GM12875 (cell line): ENCODE measurements around the gene IL10.
A peak's percentile ranks its signal among the peaks of the same experiment; 100 is the strongest.

Experiments
- H3K4me3 ChIP-seq: one replicate; pipeline ENCODE4 v1.5.1; 2011; ENCODE audit warnings: low read depth, low read length, control low read depth
- CTCF ChIP-seq: IDR thresholded peaks from 2 replicates; pipeline ENCODE4 v1.5.1; 2011; ENCODE audit warnings: low read depth, mild to moderate bottlenecking, control low read depth, inconsistent platforms, low read length, moderate library complexity, borderline replicate concordance; ENCODE audit not compliant: insufficient read depth

The IL10 gene

GRCh38 chr1:206772243-206772937, at the start of gene IL10:
IL10 (minus strand) TSS chr1:206772494; CDS start chr1:206772435, 59 bp downstream.
- peak within 1 kb of the TSS; percentile 75 for H3K4me3 ChIP-seq
- TF ChIP-seq CTCF = no peak

GRCh38 chr1:206821493-206821892, 49.2 kb upstream of the IL10 start:
- TF ChIP-seq CTCF = no peak
- no peak overlapping the region for H3K4me3 ChIP-seq

- H3K4me3 ChIP-seq = no peak overlapping the region
Measured at GRCh38 chr1:206816390-206817287, 44.3 kb upstream of the IL10 start.

GRCh38 chr1:206814716-206815341, 42.5 kb upstream of the IL10 start:
- TF ChIP-seq CTCF = no peak

More at GRCh38 chr1:206816390-206817287, 44.3 kb upstream of the IL10 start:
- TF ChIP-seq CTCF = no peak

GRCh38 chr1:206812471-206812870, 40.2 kb upstream of the IL10 start:
- TF ChIP-seq CTCF = no peak
- no peak overlapping the region for H3K4me3 ChIP-seq

More at GRCh38 chr1:206814716-206815341, 42.5 kb upstream of the IL10 start:
- no peak overlapping the region for H3K4me3 ChIP-seq

GRCh38 chr1:206809504-206810084, 37.3 kb upstream of the IL10 start:
- TF ChIP-seq CTCF = peak; percentile 48; the same call in 1 of the 2 replicates

More at GRCh38 chr1:206809504-206810084, 37.3 kb upstream of the IL10 start:
- H3K4me3 ChIP-seq = no peak overlapping the region
